HEK293 (cell line): ENCODE data around the gene BMS1.

Experiments used
- BCL11B ChIP-seq: fragments of 450-650 bp; formaldehyde crosslinking; IDR thresholded peaks from 2 replicates; pipeline ENCODE4 v1.5.1; 2016; ENCODE audit warnings: low read depth, missing biosample characterization, missing genetic modification characterization
- BCL6B ChIP-seq: fragments of 450-650 bp; formaldehyde crosslinking; IDR thresholded peaks from 2 replicates; pipeline ENCODE4 v1.5.1; 2017; ENCODE audit warnings: missing biosample characterization, missing genetic modification characterization
- GLIS2 ChIP-seq: fragments of 450-650 bp; formaldehyde crosslinking; IDR thresholded peaks from 2 replicates; pipeline ENCODE4 v1.5.1; 2016; ENCODE audit warnings: missing biosample characterization, missing genetic modification characterization
- HIC1 ChIP-seq: fragments of 450-650 bp; formaldehyde crosslinking; IDR thresholded peaks from 2 replicates; pipeline ENCODE4 v1.5.1; 2016; ENCODE audit warnings: missing biosample characterization, missing genetic modification characterization
- KLF17 ChIP-seq: fragments of 450-650 bp; formaldehyde crosslinking; IDR thresholded peaks from 2 replicates; pipeline ENCODE4 v1.5.1; 2016; ENCODE audit warnings: missing biosample characterization, missing genetic modification characterization
- PRDM10 ChIP-seq: fragments of 450-650 bp; formaldehyde crosslinking; IDR thresholded peaks from 2 replicates; pipeline ENCODE4 v1.5.1; 2016; ENCODE audit warnings: missing biosample characterization, missing genetic modification characterization
- PRDM4 ChIP-seq: fragments of 450-650 bp; formaldehyde crosslinking; IDR thresholded peaks from 2 replicates; pipeline ENCODE4 v1.5.1; 2017; ENCODE audit warnings: missing biosample characterization, missing genetic modification characterization
- YY1 ChIP-seq: fragments of 450-650 bp; formaldehyde crosslinking; IDR thresholded peaks from 2 replicates; pipeline ENCODE4 v1.5.1; 2018; ENCODE audit warnings: missing biosample characterization, missing genetic modification characterization
- ZBTB20 ChIP-seq: fragments of 450-650 bp; formaldehyde crosslinking; IDR thresholded peaks from 2 replicates; pipeline ENCODE4 v1.5.1; 2016; ENCODE audit warnings: missing biosample characterization, missing genetic modification characterization
- ZBTB26 ChIP-seq: fragments of 450-650 bp; formaldehyde crosslinking; optimal IDR thresholded peaks from 2 replicates; pipeline ENCODE3; 2016; ENCODE audit warnings: missing biosample characterization, mild to moderate bottlenecking, missing genetic modification characterization
- ZBTB48 ChIP-seq: fragments of 450-650 bp; formaldehyde crosslinking; IDR thresholded peaks from 2 replicates; pipeline ENCODE4 v1.5.1; 2016; ENCODE audit warnings: missing biosample characterization, missing genetic modification characterization
- ZBTB7A ChIP-seq: fragments of 450-650 bp; formaldehyde crosslinking; IDR thresholded peaks from 2 replicates; pipeline ENCODE4 v1.5.1; 2016; ENCODE audit warnings: low read depth, missing biosample characterization, missing genetic modification characterization
- ZEB2 ChIP-seq: fragments of 450-650 bp; formaldehyde crosslinking; IDR thresholded peaks from 2 replicates; pipeline ENCODE4 v1.5.1; 2016; ENCODE audit warnings: missing biosample characterization, missing genetic modification characterization
- ZNF280D ChIP-seq: fragments of 450-650 bp; formaldehyde crosslinking; IDR thresholded peaks from 2 replicates; pipeline ENCODE4 v1.5.1; 2016; ENCODE audit warnings: missing biosample characterization, missing genetic modification characterization
- ZNF324 ChIP-seq: fragments of 450-650 bp; formaldehyde crosslinking; IDR thresholded peaks from 2 replicates; pipeline ENCODE4 v1.5.1; 2016; ENCODE audit warnings: missing biosample characterization, missing genetic modification characterization
- ZNF335 ChIP-seq: fragments of 450-650 bp; formaldehyde crosslinking; conservative IDR thresholded peaks from 2 replicates; pipeline ENCODE4 v1.5.1; 2016; ENCODE audit warnings: missing biosample characterization, missing genetic modification characterization
- ZNF600 ChIP-seq: fragments of 450-650 bp; formaldehyde crosslinking; IDR thresholded peaks from 2 replicates; pipeline ENCODE4 v1.5.1; 2016; ENCODE audit warnings: missing biosample characterization, missing genetic modification characterization
- ZNF624 ChIP-seq: fragments of 450-650 bp; formaldehyde crosslinking; IDR thresholded peaks from 2 replicates; pipeline ENCODE4 v1.5.1; 2017; ENCODE audit warnings: missing biosample characterization, missing genetic modification characterization
- ZNF626 ChIP-seq: fragments of 450-650 bp; sonication (Bioruptor Pico); formaldehyde crosslinking; IDR thresholded peaks from 2 replicates; pipeline ENCODE4 v1.5.1; 2018; ENCODE audit warnings: missing biosample characterization, missing genetic modification characterization, inconsistent platforms
- ZNF639 ChIP-seq: fragments of 450-650 bp; formaldehyde crosslinking; IDR thresholded peaks from 2 replicates; pipeline ENCODE4 v1.5.1; 2016; ENCODE audit warnings: missing biosample characterization, missing genetic modification characterization
- ZNF677 ChIP-seq: fragments of 450-650 bp; IDR thresholded peaks from 2 replicates; pipeline ENCODE4 v1.5.0; 2018; ENCODE audit warnings: missing biosample characterization, mild to moderate bottlenecking, missing genetic modification characterization, moderate library complexity
- ZNF837 ChIP-seq: fragments of 450-650 bp; formaldehyde crosslinking; IDR thresholded peaks from 2 replicates; pipeline ENCODE4 v1.5.1; 2016; ENCODE audit warnings: missing biosample characterization, missing genetic modification characterization

BMS1 gene

GRCh38 chr10:42836771-42837468 is 54.3 kb downstream of the BMS1 start (continued):
- no peak for TF ChIP-seq ZNF837 (tag by site-specific recombination)
- TF ChIP-seq PRDM4 (tag by site-specific recombination), result no peak
- TF ChIP-seq KLF17 (tag by site-specific recombination), result no peak
- TF ChIP-seq HIC1 (tag by site-specific recombination), result no peak
- TF ChIP-seq PRDM10, result peak; percentile 45; the same call in 1 of the 2 replicates
- peak; percentile 97 for TF ChIP-seq GLIS2
- no peak; the same call in 1 of the 2 replicates for TF ChIP-seq ZEB2
- TF ChIP-seq ZBTB48, result no peak
- no peak for TF ChIP-seq ZNF324
- no peak for TF ChIP-seq ZNF639 (tag by site-specific recombination)
- TF ChIP-seq ZBTB20, result peak; percentile 93
- no peak for TF ChIP-seq BCL6B (tag by site-specific recombination)
- peak; percentile 81 for TF ChIP-seq ZBTB26 (tag by site-specific recombination)
- no peak for TF ChIP-seq ZNF626 (tag by site-specific recombination)
- no peak for TF ChIP-seq ZNF677 (tag by site-specific recombination)
- TF ChIP-seq ZNF624 (tag by site-specific recombination), result no peak
- TF ChIP-seq ZNF600 (tag by site-specific recombination), result no peak
- no peak for TF ChIP-seq YY1 (tag by site-specific recombination)
- TF ChIP-seq ZBTB7A (tag by site-specific recombination), result no peak
- no peak for TF ChIP-seq ZNF280D (tag by site-specific recombination)
- peak; percentile 92 for TF ChIP-seq ZNF335 (tag by site-specific recombination)
- TF ChIP-seq BCL11B, result no peak
